ENCODE data around the gene SNX13.

DNA sequence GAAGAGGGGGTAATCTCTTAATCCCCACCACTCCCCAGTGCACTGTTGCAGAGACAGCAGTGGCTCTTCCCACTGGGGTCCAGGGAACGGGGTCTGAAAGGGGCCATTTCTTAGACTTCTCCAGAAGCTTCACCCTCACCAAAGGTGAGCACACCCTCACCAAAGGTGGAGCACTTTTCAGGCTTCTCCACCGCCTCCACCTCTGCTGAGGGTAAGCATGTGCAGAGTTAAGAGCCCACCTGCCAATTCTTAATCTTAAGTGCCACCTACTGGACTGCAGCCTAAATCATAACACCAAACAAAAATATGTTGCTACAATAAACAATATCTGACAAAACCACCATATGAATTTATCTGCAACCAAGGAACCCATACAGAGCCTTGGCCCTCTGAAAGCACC, 27.0 kb downstream of the SNX13 start:
- TF ChIP-seq, protein P1, sequence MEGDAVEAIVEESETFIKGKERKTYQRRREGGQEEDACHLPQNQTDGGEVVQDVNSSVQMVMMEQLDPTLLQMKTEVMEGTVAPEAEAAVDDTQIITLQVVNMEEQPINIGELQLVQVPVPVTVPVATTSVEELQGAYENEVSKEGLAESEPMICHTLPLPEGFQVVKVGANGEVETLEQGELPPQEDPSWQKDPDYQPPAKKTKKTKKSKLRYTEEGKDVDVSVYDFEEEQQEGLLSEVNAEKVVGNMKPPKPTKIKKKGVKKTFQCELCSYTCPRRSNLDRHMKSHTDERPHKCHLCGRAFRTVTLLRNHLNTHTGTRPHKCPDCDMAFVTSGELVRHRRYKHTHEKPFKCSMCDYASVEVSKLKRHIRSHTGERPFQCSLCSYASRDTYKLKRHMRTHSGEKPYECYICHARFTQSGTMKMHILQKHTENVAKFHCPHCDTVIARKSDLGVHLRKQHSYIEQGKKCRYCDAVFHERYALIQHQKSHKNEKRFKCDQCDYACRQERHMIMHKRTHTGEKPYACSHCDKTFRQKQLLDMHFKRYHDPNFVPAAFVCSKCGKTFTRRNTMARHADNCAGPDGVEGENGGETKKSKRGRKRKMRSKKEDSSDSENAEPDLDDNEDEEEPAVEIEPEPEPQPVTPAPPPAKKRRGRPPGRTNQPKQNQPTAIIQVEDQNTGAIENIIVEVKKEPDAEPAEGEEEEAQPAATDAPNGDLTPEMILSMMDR (IDR thresholded peaks at IDR 0.05; ENCODE audit: low read length) = no peak
- TF ChIP-seq EZH2 (optimal IDR thresholded peaks at IDR 0.05; ENCODE audit: low read depth, low read length) = no peak
